Tibial artery (tissue), 4 donors: ENCODE data around the gene SPEM1.

ENCODE experiments used
- DNase-seq, 2 donors: peaks; one replicate each; pipeline ENCODE4 v3.0.0-alpha.2; 2019
- H3K27ac ChIP-seq, 2 donors: fragments of 200-600 bp; sonication (generic) in 1 of 2; 1 replicate in 1 of 2; 2 replicates in 1 of 2; pipeline ENCODE4 v1.5.1; 2018 to 2019; ENCODE audit warnings: mild to moderate bottlenecking in 1 of 2
- H3K27me3 ChIP-seq, 2 donors: fragments of 200-600 bp; sonication (generic) in 1 of 2; one replicate each; pipeline versions ENCODE4 v1.5.1 to v1.6.0; 2016 to 2019
- H3K36me3 ChIP-seq, 3 donors: fragments of 200-600 bp; sonication (generic) in 2 of 3; one replicate each; pipeline ENCODE4 v1.5.1; 2016 to 2019; ENCODE audit warnings: mild to moderate bottlenecking in 2 of 3
- H3K4me1 ChIP-seq, 4 donors: fragments of 200-600 bp; sonication (generic) in 2 of 4; 1 replicate in 3 of 4; 2 replicates in 1 of 4; pipeline ENCODE4 v1.5.1; 2016 to 2019
- H3K4me3 ChIP-seq, 2 donors: fragments of 200-600 bp; sonication (generic) in 1 of 2; 1 replicate in 1 of 2; 2 replicates in 1 of 2; pipeline ENCODE4 v1.5.1; 2018 to 2019; ENCODE audit warnings: mild to moderate bottlenecking in 2 of 2
- H3K9me3 ChIP-seq, 3 donors: fragments of 200-600 bp; sonication (generic) in 1 of 3; one replicate each; pipeline ENCODE4 v1.5.1; 2016 to 2019
- CTCF ChIP-seq, 2 experiments: fragments of 200-600 bp in 1 of 2; fragments of 450-650 bp in 1 of 2; IDR thresholded peaks; one replicate each; pipeline ENCODE4 v1.5.1; 2017 to 2019; ENCODE audit warnings: antibody characterized with exemption in 2 of 2, mild to moderate bottlenecking in 1 of 2, moderate library complexity in 1 of 2
- intact Hi-C: fragments of 100-400 bp; cut with DNase I; formaldehyde crosslinking; loops from one replicate; pipeline ENCODE4 v1.15.0; 2023; ENCODE audit warnings: low total_unique reads

Gene SPEM1

GRCh38 chr17:7419819-7420610 lies at the start of gene SPEM1:
Gene SPEM1 (plus strand): TSS chr17:7420324. CDS start chr17:7420385, 61 bp downstream.
- peaks cover 0 to 31% (median 16%) of the 10 kb centered on the region in 3 donors for H3K36me3 ChIP-seq
- intact Hi-C loops: no loop called here
- H3K4me1 ChIP-seq: no peaks in the 10 kb centered on the region
- H3K27ac ChIP-seq: no peak within 1 kb of the TSS
- DNase-seq: no peak
- TF ChIP-seq CTCF (IDR thresholded peaks at IDR 0.05): no peak
- no peak within 1 kb of the TSS for H3K4me3 ChIP-seq
- no peaks in the 10 kb centered on the region for H3K9me3 ChIP-seq
- H3K27me3 ChIP-seq: peaks cover 0 to 9% of the 10 kb centered on the region in 2 donors

- Histone ChIP-seq H3K27ac (no peak overlapping the region), H3K27me3 (peaks cover 0 to 28% of the 10 kb centered on the region in 2 donors), H3K4me3 (no peak overlapping the region), H3K36me3 (no peaks in the 10 kb centered on the region), H3K9me3 (no peaks in the 10 kb centered on the region), H3K4me1 (no peaks in the 10 kb centered on the region)
- intact Hi-C loops: no loop called here
- DNase-seq: no peak
- no peak for TF ChIP-seq CTCF (IDR thresholded peaks at IDR 0.05)
Measured at GRCh38 chr17:7370853-7371252, 49.3 kb upstream of the SPEM1 start.

GRCh38 chr17:7374353-7374752 lies 45.8 kb upstream of the SPEM1 start:
- no peaks in the 10 kb centered on the region for H3K9me3 ChIP-seq
- H3K4me3 ChIP-seq: no peak overlapping the region
- H3K27ac ChIP-seq: no peak overlapping the region
- DNase-seq: no peak
- H3K36me3 ChIP-seq: no peaks in the 10 kb centered on the region
- H3K27me3 ChIP-seq: peaks cover 0 to 38% of the 10 kb centered on the region in 2 donors
- H3K4me1 ChIP-seq: no peaks in the 10 kb centered on the region
- intact Hi-C loops: no loop called here
- no peak for TF ChIP-seq CTCF (IDR thresholded peaks at IDR 0.05)

- H3K4me3 ChIP-seq: no peak overlapping the region
- DNase-seq: no peak
- H3K27me3 ChIP-seq: peaks cover 0 to 58% of the 10 kb centered on the region in 2 donors
- H3K27ac ChIP-seq: no peak overlapping the region
- peaks cover 0 to 6% (median 0%) of the 10 kb centered on the region in 3 donors for H3K36me3 ChIP-seq
- TF ChIP-seq CTCF (IDR thresholded peaks at IDR 0.05): no peak
- intact Hi-C loops: no loop called here
- H3K4me1 ChIP-seq: peaks cover 0 to 34% (median 22%) of the 10 kb centered on the region in 4 donors
- no peaks in the 10 kb centered on the region for H3K9me3 ChIP-seq
Measured at GRCh38 chr17:7379134-7379533, 41.0 kb upstream of the SPEM1 start.

GRCh38 chr17:7380321-7380720 lies 39.8 kb upstream of the SPEM1 start:
- H3K27me3 ChIP-seq: peaks cover 0 to 51% of the 10 kb centered on the region in 2 donors
- H3K4me1 ChIP-seq: peaks cover 0 to 39% (median 26%) of the 10 kb centered on the region in 4 donors
- H3K27ac ChIP-seq: peak overlapping the region in 1 of 2 donors; percentile 47

More at GRCh38 chr17:7380321-7380720, 39.8 kb upstream of the SPEM1 start:
- no peak for TF ChIP-seq CTCF (IDR thresholded peaks at IDR 0.05)
- intact Hi-C loops: no loop called here
- Histone ChIP-seq H3K9me3 (no peaks in the 10 kb centered on the region), H3K36me3 (peaks cover 0 to 12% (median 0%) of the 10 kb centered on the region in 3 donors), H3K4me3 (peak overlapping the region; percentile 44 to 51)
- DNase-seq: peak in 1 of 2 donors; percentile 49
